A673 (cell line): Measurements from ENCODE around the gene TSPO. TPM values are rescaled to one million over a fixed set of nuclear protein-coding genes. Genes with fewer than 3 reads are reported as not detected.
"Not testable (repeated sequence)": the region's sequence is repeated elsewhere in the genome, so short reads cannot be mapped to it uniquely, and the experiment has no call there.

Experiments used
- BruUV-seq: library from RNA; stranded (reverse); fragments of 400-500 nt; replicated peaks from 2 replicates; lab custom pipeline; 2021; lab: Mats Ljungman, UMichigan
- CTCF ChIA-PET: fragments of 300-600 bp; sonication (Branson Sonifier 250); formaldehyde crosslinking; loops from one replicate; lab custom pipeline; 2022; ENCODE audit warnings: antibody characterized with exemption; lab: Charles Lee
- POLR2A ChIA-PET: fragments of 300-600 bp; sonication (Branson Sonifier 250); formaldehyde crosslinking; loops from one replicate; lab custom pipeline; 2022; ENCODE audit warnings: antibody characterized with exemption; ENCODE audit not compliant: low non-redundant PET; lab: Charles Lee
- DNase-seq: peaks from one replicate; pipeline ENCODE4 v3.0.0-alpha.2; 2015; ENCODE audit warnings: low spot score
- H3K27ac ChIP-seq: fragments of 200-600 bp; sonication (generic); 2 replicates; pipeline ENCODE4 v1.5.1; 2016; ENCODE audit warnings: mixed run types, low read depth, mild to moderate bottlenecking, mixed read lengths, antibody characterized with exemption, low read length; ENCODE audit not compliant: poor library complexity, severe bottlenecking
- H3K27me3 ChIP-seq: fragments of 200-600 bp; sonication (generic); replicated peaks from 2 replicates; pipeline ENCODE4 v1.6.1; 2017; ENCODE audit warnings: mixed run types, low read depth, mild to moderate bottlenecking, mixed read lengths, antibody characterized with exemption, low read length; ENCODE audit not compliant: insufficient read depth, poor library complexity
- H3K36me3 ChIP-seq: fragments of 200-600 bp; sonication (generic); 2 replicates; pipeline ENCODE4 v1.6.1; 2016; ENCODE audit warnings: mixed run types, mild to moderate bottlenecking, mixed read lengths, antibody characterized with exemption, low read length; ENCODE audit not compliant: insufficient read depth, poor library complexity, severe bottlenecking
- H3K4me1 ChIP-seq: fragments of 200-600 bp; sonication (generic); 2 replicates; pipeline ENCODE4 v1.6.1; 2017; ENCODE audit warnings: mixed run types, mild to moderate bottlenecking, mixed read lengths, antibody characterized with exemption, low read length; ENCODE audit not compliant: insufficient read depth, poor library complexity, severe bottlenecking
- H3K4me3 ChIP-seq: fragments of 200-600 bp; sonication (generic); 2 replicates; pipeline ENCODE4 v1.5.1; 2016; ENCODE audit warnings: low read depth, mixed run types, mild to moderate bottlenecking, mixed read lengths, low read length; ENCODE audit not compliant: poor library complexity, severe bottlenecking
- H3K9me3 ChIP-seq: fragments of 200-600 bp; sonication (generic); 2 replicates; pipeline ENCODE4 v1.6.1; 2016; ENCODE audit warnings: mixed run types, low read depth, mild to moderate bottlenecking, mixed read lengths, antibody characterized with exemption, low read length; ENCODE audit not compliant: poor library complexity, severe bottlenecking
- EZH2 ChIP-seq: fragments of 200-600 bp; sonication (generic); IDR thresholded peaks from 2 replicates; pipeline ENCODE4 v1.6.1; 2017; ENCODE audit warnings: borderline replicate concordance, low read depth, mild to moderate bottlenecking, mixed read lengths, antibody characterized with exemption, low read length; ENCODE audit not compliant: poor library complexity, severe bottlenecking
- intact Hi-C: fragments of 100-400 bp; cut with micrococcal nuclease; formaldehyde crosslinking; loops from one replicate; pipeline ENCODE4 v1.10.0; 2022; ENCODE audit not compliant: unreplicated experiment
- total RNA-seq: library from RNA; stranded (reverse); gene quantifications from 2 replicates; pipeline ENCODE4 v1.2.3, GENCODE V29; 2021
- TF ChIP-seq, protein P1 (sequence below): fragments of 300-800, 200-600 bp; sonication (generic); conservative IDR thresholded peaks from 2 replicates; pipeline ENCODE4 v1.5.1; 2017; ENCODE audit warnings: low read depth, mild to moderate bottlenecking, antibody characterized with exemption, low read length, moderate library complexity, mixed read lengths

The TSPO gene
- total RNA-seq, 1 experiment from 2014 or later, result 105 TPM

- H3K27me3 ChIP-seq, result no peaks in the 10 kb centered on the region
- POLR2A ChIA-PET, result no interaction called here
- H3K9me3 ChIP-seq, result no peaks in the 10 kb centered on the region
- H3K4me3 ChIP-seq, result no peak overlapping the region
- intact Hi-C loops, result no loop called here
- DNase-seq, result no peak
- no TSS peak for BruUV-seq
- CTCF ChIA-PET, result no interaction called here
- peaks cover 9% of the 10 kb centered on the region for H3K4me1 ChIP-seq
- H3K27ac ChIP-seq, result no peak overlapping the region
- peaks cover 15% of the 10 kb centered on the region for H3K36me3 ChIP-seq
- TF ChIP-seq, protein P1, sequence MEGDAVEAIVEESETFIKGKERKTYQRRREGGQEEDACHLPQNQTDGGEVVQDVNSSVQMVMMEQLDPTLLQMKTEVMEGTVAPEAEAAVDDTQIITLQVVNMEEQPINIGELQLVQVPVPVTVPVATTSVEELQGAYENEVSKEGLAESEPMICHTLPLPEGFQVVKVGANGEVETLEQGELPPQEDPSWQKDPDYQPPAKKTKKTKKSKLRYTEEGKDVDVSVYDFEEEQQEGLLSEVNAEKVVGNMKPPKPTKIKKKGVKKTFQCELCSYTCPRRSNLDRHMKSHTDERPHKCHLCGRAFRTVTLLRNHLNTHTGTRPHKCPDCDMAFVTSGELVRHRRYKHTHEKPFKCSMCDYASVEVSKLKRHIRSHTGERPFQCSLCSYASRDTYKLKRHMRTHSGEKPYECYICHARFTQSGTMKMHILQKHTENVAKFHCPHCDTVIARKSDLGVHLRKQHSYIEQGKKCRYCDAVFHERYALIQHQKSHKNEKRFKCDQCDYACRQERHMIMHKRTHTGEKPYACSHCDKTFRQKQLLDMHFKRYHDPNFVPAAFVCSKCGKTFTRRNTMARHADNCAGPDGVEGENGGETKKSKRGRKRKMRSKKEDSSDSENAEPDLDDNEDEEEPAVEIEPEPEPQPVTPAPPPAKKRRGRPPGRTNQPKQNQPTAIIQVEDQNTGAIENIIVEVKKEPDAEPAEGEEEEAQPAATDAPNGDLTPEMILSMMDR, result no peak
- no peak for TF ChIP-seq EZH2
Observed at GRCh38 chr22:43144949-43145348, 6.4 kb upstream of the TSPO start.

DNA sequence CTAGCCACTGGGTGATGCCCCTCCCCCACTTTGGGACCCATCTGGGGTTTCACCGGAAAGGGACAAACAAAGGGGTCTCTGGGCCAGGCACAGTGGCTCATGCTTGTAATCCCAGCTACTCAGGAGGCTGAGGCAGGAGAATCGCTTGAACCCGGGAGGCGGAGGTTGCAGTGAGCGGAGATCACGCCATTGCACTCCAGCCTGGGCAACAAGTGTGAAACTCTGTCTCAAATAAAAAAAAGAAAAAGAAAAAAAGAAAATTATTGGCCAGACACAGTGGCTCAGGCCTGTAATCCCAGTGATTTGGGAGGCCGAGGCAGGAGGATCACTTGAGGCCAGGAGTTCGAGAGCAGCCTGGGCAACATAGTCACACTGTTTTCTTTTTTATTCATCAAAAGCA, 6.0 kb upstream of the TSPO start:
- H3K27ac ChIP-seq, H3K4me1 ChIP-seq, H3K9me3 ChIP-seq, DNase-seq, CTCF ChIA-PET, intact Hi-C loops, POLR2A ChIA-PET, BruUV-seq, H3K4me3 ChIP-seq, H3K27me3 ChIP-seq: not testable (repeated sequence)
- peaks cover 11% of the 10 kb centered on the region for H3K36me3 ChIP-seq

- intact Hi-C loops, CTCF ChIA-PET: not testable (repeated sequence)
Observed at GRCh38 chr22:43146332-43146731, 5.0 kb upstream of the TSPO start.

GRCh38 chr22:43147821-43148220, 3.5 kb upstream of the TSPO start:
- no peak for DNase-seq
- H3K9me3 ChIP-seq, result no peaks in the 10 kb centered on the region
- no peak overlapping the region for H3K27ac ChIP-seq
- TF ChIP-seq EZH2, result no peak
- TF ChIP-seq, protein P1, result no peak
- POLR2A ChIA-PET, result no interaction called here
- no peak overlapping the region for H3K4me3 ChIP-seq
- peaks cover 4% of the 10 kb centered on the region for H3K4me1 ChIP-seq
- intact Hi-C loops, result no loop called here
- CTCF ChIA-PET, result no interaction called here
- no peaks in the 10 kb centered on the region for H3K27me3 ChIP-seq
- no TSS peak for BruUV-seq
- H3K36me3 ChIP-seq, result no peaks in the 10 kb centered on the region

More at GRCh38 chr22:43146332-43146731, 5.0 kb upstream of the TSPO start:
- BruUV-seq, H3K4me3 ChIP-seq, POLR2A ChIA-PET, H3K4me1 ChIP-seq, H3K36me3 ChIP-seq, DNase-seq, H3K27me3 ChIP-seq, H3K9me3 ChIP-seq, H3K27ac ChIP-seq: not testable (repeated sequence)
